ENCODE results near the gene IFNL4.

GRCh38 chr19:39200066-39200802 is 48.4 kb downstream of the IFNL4 start:
- TF ChIP-seq CTCF (conservative IDR thresholded peaks at IDR 0.05; ENCODE audit: low read depth, low read length) (no peak), MXI1 (IDR thresholded peaks at IDR 0.05; ENCODE audit: borderline replicate concordance, low read depth, low read length) (no peak), POLR2A (IDR thresholded peaks at IDR 0.05; ENCODE audit: low read depth, low read length) (no peak), NFE2L2 (IDR thresholded peaks at IDR 0.05; ENCODE audit: low read depth, low read length) (no peak), SMC3 (IDR thresholded peaks at IDR 0.05; ENCODE audit: low read depth, low read length) (no peak), CHD1 (IDR thresholded peaks at IDR 0.05; ENCODE audit: low read depth, low read length) (no peak), RFX5 (IDR thresholded peaks at IDR 0.05; ENCODE audit: low read depth, low read length) (no peak), ELK1 (IDR thresholded peaks at IDR 0.05; ENCODE audit: borderline replicate concordance, low read depth, low read length) (no peak), MAFK (IDR thresholded peaks at IDR 0.05; ENCODE audit: low read depth, low read length) (no peak), BHLHE40 (IDR thresholded peaks at IDR 0.05; ENCODE audit: low read depth, low read length) (no peak), RCOR1 (IDR thresholded peaks at IDR 0.05; ENCODE audit: insufficient replicate concordance, low read length) (no peak), CEBPB (IDR thresholded peaks at IDR 0.05; ENCODE audit: low read depth, low read length) (no peak), RAD21 (IDR thresholded peaks at IDR 0.05; ENCODE audit: low read length) (no peak), MAZ (IDR thresholded peaks at IDR 0.05; ENCODE audit: borderline replicate concordance, low read depth, low read length) (no peak)

Data from IMR-90 (cell line).